ENCODE measurements around the gene PDCD1LG2. TPM values are rescaled to one million over a fixed set of nuclear protein-coding genes. Genes with fewer than 3 reads are reported as not detected.

The PDCD1LG2 gene
- polyA plus RNA-seq, 1 experiment = 31.5 TPM

DNA sequence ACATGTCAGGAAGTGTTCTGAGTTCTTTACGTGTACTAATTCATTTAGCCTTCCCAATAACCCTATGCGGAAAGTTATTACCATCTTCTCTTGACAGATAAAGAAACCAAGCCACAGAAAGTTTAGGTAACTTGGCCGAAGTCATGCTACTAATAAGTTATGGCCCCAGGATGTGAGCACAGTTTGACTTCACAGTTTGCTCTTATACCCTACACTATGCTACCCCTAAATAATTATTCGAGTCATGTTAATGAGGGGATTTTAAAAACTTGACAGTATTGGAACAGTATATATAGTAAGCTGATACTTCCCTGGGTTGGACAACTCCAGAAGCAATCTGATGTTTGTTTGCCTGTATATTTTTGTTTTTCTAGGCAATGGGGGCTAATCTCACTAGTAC is 29.4 kb upstream of the PDCD1LG2 start:
- no peaks in the 10 kb centered on the region; the same call in 1 of the 2 replicates for H3K9me3 ChIP-seq (ENCODE audit: control insufficient read depth, insufficient read depth, low read length)
- H3K27ac ChIP-seq (ENCODE audit: low read depth, low read length) = no peak overlapping the region
- POLR2A ChIA-PET = no interaction called here
- DNase-seq (ENCODE audit: low read depth, low spot score) = no peak
- H3K4me3 ChIP-seq (ENCODE audit: low read depth, low read length) = no peak overlapping the region
- TF ChIP-seq, protein P1, sequence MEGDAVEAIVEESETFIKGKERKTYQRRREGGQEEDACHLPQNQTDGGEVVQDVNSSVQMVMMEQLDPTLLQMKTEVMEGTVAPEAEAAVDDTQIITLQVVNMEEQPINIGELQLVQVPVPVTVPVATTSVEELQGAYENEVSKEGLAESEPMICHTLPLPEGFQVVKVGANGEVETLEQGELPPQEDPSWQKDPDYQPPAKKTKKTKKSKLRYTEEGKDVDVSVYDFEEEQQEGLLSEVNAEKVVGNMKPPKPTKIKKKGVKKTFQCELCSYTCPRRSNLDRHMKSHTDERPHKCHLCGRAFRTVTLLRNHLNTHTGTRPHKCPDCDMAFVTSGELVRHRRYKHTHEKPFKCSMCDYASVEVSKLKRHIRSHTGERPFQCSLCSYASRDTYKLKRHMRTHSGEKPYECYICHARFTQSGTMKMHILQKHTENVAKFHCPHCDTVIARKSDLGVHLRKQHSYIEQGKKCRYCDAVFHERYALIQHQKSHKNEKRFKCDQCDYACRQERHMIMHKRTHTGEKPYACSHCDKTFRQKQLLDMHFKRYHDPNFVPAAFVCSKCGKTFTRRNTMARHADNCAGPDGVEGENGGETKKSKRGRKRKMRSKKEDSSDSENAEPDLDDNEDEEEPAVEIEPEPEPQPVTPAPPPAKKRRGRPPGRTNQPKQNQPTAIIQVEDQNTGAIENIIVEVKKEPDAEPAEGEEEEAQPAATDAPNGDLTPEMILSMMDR (IDR thresholded peaks at IDR 0.05; ENCODE audit: low read depth, low read length) = no peak
- CTCF ChIA-PET = interaction anchor here (1.2 kb wide), 1 partner anchor 147 kb away, joined by 3 read pairs; no protein-coding TSS in a partner anchor
- no peaks in the 10 kb centered on the region for H3K27me3 ChIP-seq (ENCODE audit: control insufficient read depth, insufficient read depth, low read length)

DNA sequence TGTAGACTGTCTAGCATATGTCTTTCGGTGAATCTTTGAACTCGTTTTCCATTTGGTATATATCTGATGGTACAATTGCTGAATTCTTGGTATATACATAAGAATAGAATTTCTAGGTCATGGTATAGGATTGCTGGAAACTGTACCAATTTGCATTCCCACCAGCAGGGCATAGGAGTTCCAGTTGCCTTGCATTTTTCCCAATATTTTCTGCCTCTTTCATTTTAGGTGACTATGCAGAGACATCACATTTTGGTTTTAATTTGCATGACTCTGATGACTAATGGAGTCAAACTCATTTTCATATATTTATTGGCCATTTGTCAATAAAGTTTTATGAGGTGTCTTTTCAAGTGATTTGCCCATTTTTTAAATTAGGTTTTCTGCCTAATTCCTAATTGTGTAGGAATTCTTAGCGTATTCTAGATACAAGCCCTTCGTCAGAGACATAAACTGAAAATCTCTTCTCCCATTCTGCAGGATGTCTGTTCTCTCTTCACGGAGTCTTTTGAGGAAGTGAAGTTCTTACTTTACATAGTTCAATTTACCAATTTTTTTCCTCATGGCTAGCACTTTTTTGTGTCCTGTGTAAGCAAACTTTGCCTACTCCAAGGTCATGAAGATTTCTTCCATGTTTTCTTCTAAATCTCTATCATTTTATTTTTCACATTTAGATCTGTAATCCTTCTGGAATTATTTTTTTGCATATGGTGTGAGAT is 28.9 kb upstream of the PDCD1LG2 start:
- POLR2A ChIA-PET = no interaction called here
- no peak overlapping the region for H3K4me3 ChIP-seq (ENCODE audit: low read depth, low read length)
- no peaks in the 10 kb centered on the region for H3K27me3 ChIP-seq (ENCODE audit: control insufficient read depth, insufficient read depth, low read length)
- H3K27ac ChIP-seq (ENCODE audit: low read depth, low read length) = no peak overlapping the region
- no peak for DNase-seq (ENCODE audit: low read depth, low spot score)
- CTCF ChIA-PET = interaction anchor here (0.6 to 1.0 kb wide), 2 partner anchors 31 to 109 kb away, joined by 3 read pairs; no protein-coding TSS in a partner anchor
- TF ChIP-seq, protein P1 (IDR thresholded peaks at IDR 0.05; ENCODE audit: low read depth, low read length) = peak; percentile 46
- no peaks in the 10 kb centered on the region; the same call in 1 of the 2 replicates for H3K9me3 ChIP-seq (ENCODE audit: control insufficient read depth, insufficient read depth, low read length)

DNA sequence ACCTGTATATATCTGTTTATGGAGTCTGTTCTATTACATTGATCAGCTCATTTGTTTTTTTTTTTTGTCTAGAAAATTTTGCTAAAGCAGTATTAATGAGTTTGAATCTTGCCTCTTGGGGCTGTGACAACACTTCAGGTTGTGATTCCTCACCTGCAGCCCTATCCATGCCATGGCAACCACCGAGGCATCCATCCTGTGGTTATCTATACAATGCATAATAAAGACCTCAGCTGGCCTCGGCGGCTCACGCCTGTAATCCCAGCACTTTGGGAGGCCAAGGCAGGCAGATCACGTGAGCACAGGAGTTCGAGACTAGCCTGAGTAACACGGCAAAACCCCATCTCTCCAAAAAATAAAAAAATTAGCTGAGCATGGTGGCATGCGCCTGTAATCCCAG is 28.1 kb upstream of the PDCD1LG2 start:
- no peaks in the 10 kb centered on the region; the same call in 1 of the 2 replicates for H3K9me3 ChIP-seq (ENCODE audit: control insufficient read depth, insufficient read depth, low read length)
- CTCF ChIA-PET = interaction anchor here (0.6 to 1.0 kb wide), 2 partner anchors 32 to 108 kb away, joined by 3 read pairs; no protein-coding TSS in a partner anchor
- H3K4me3 ChIP-seq (ENCODE audit: low read depth, low read length) = no peak overlapping the region
- POLR2A ChIA-PET = no interaction called here
- H3K27ac ChIP-seq (ENCODE audit: low read depth, low read length) = no peak overlapping the region
- TF ChIP-seq, protein P1 (IDR thresholded peaks at IDR 0.05; ENCODE audit: low read depth, low read length) = no peak
- H3K27me3 ChIP-seq (ENCODE audit: control insufficient read depth, insufficient read depth, low read length) = no peaks in the 10 kb centered on the region
- DNase-seq (ENCODE audit: low read depth, low spot score) = no peak

DNA sequence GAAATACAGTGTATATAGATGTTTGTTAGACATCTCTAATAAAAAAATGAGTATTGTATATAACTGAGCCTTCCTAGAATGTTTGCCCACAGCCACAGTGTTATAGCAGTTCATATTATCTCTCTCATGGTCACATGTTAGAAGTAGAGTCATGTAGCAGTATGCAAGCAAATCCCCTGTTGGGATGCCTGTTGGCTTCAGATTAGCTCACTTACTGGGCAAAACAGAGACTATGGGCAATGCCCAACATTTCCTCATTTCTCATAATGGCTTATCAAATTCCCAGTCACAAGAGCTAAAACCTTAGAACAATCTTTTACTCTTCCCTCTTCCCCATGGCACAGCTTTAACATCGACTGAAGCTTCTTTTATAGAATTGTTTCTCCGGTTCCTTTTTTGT is 27.0 kb upstream of the PDCD1LG2 start:
- POLR2A ChIA-PET = no interaction called here
- CTCF ChIA-PET = interaction anchor here (1.0 kb wide), 1 partner anchor 107 kb away, joined by 4 read pairs; no protein-coding TSS in a partner anchor
- no peak overlapping the region for H3K27ac ChIP-seq (ENCODE audit: low read depth, low read length)
- TF ChIP-seq, protein P1 (IDR thresholded peaks at IDR 0.05; ENCODE audit: low read depth, low read length) = no peak
- no peaks in the 10 kb centered on the region for H3K27me3 ChIP-seq (ENCODE audit: control insufficient read depth, insufficient read depth, low read length)
- DNase-seq (ENCODE audit: low read depth, low spot score) = no peak
- H3K4me3 ChIP-seq (ENCODE audit: low read depth, low read length) = no peak overlapping the region
- no peaks in the 10 kb centered on the region for H3K9me3 ChIP-seq (ENCODE audit: control insufficient read depth, insufficient read depth, low read length)

DNA sequence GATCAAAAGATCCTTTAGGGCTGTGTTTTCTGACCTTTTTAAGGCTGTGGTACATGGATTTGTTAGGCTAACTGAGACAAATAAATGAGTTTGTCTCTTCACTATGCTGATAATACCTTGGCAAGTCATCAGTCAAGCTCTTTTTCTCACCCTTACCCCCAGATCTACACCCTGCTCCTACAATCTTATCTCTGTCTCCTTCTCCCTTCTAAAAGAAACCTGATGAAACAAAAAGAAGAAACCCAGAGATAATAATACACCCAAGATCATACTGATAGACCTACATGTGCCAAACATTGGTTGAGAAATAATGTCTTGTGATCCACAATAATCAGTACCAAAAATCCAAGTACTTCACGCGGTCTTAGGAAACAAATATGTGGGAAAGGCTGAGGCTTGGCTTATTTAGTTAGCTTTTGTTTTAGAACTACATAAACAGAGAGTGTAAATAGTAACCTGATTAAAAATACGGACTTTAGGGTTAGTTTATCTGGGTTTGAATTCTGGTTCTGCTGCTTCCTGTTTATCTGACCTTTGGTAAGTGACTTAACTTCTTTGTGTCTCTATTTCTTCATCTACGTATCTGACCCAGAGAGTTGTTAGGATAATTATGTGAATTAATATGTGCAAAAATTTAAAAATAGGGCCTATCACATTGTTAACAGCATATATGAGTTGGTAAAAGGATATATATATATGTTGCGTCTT is 24.8 kb upstream of the PDCD1LG2 start:
- Histone ChIP-seq H3K27me3 (ENCODE audit: control insufficient read depth, insufficient read depth, low read length) (no peaks in the 10 kb centered on the region), H3K27ac (ENCODE audit: low read depth, low read length) (no peak overlapping the region), H3K9me3 (ENCODE audit: control insufficient read depth, insufficient read depth, low read length) (no peaks in the 10 kb centered on the region), H3K4me3 (ENCODE audit: low read depth, low read length) (no peak overlapping the region)
- DNase-seq (ENCODE audit: low read depth, low spot score) = no peak
- POLR2A ChIA-PET = no interaction called here
- TF ChIP-seq, protein P1 (IDR thresholded peaks at IDR 0.05; ENCODE audit: low read depth, low read length) = no peak
- CTCF ChIA-PET = no interaction called here
